ENCODE measurements around the gene AOAH. TPM values are rescaled to one million over a fixed set of nuclear protein-coding genes. Genes with fewer than 3 reads are reported as not detected.

AOAH gene
- total and polyA plus RNA-seq, 2 experiments from 2014 or later, result not detected

- Histone ChIP-seq H3K27ac (no peak overlapping the region), H3K9me3 (ENCODE audit: low read depth) (no peaks in the 10 kb centered on the region), H3K4me3 (no peak overlapping the region), H3K27me3 (no peaks in the 10 kb centered on the region), H3K36me3 (no peaks in the 10 kb centered on the region), H3K4me1 (ENCODE audit: low read depth) (no peaks in the 10 kb centered on the region)
- no peak for DNase-seq (ENCODE audit: low read depth in 1 of 2, low spot score in 1 of 2)
- TF ChIP-seq CTCF (IDR thresholded peaks at IDR 0.05; ENCODE audit: low read depth, low read length), result no peak
Observed at GRCh38 chr7:36591636-36592035, 132.7 kb downstream of the AOAH start.

GRCh38 chr7:36589391-36589790 lies 134.9 kb downstream of the AOAH start:
- DNase-seq (ENCODE audit: low read depth in 1 of 2, low spot score in 1 of 2), result no peak
- Histone ChIP-seq H3K27ac (no peak overlapping the region), H3K36me3 (no peaks in the 10 kb centered on the region), H3K27me3 (no peaks in the 10 kb centered on the region), H3K4me1 (ENCODE audit: low read depth) (no peaks in the 10 kb centered on the region), H3K9me3 (ENCODE audit: low read depth) (no peaks in the 10 kb centered on the region), H3K4me3 (no peak overlapping the region)
- no peak for TF ChIP-seq CTCF (IDR thresholded peaks at IDR 0.05; ENCODE audit: low read depth, low read length)

- H3K36me3 ChIP-seq, result no peaks in the 10 kb centered on the region
- no peak for DNase-seq (ENCODE audit: low read depth in 1 of 2, low spot score in 1 of 2)
- TF ChIP-seq CTCF (IDR thresholded peaks at IDR 0.05; ENCODE audit: low read depth, low read length), result no peak
- no peaks in the 10 kb centered on the region for H3K9me3 ChIP-seq (ENCODE audit: low read depth)
- no peak overlapping the region for H3K27ac ChIP-seq
- no peak overlapping the region for H3K4me3 ChIP-seq
- no peaks in the 10 kb centered on the region for H3K4me1 ChIP-seq (ENCODE audit: low read depth)
- no peaks in the 10 kb centered on the region for H3K27me3 ChIP-seq
Observed at GRCh38 chr7:36583318-36583717, 141.0 kb downstream of the AOAH start.

- Histone ChIP-seq H3K4me3 (no peak overlapping the region), H3K27me3 (no peaks in the 10 kb centered on the region), H3K27ac (no peak overlapping the region), H3K36me3 (no peaks in the 10 kb centered on the region), H3K4me1 (ENCODE audit: low read depth) (no peaks in the 10 kb centered on the region), H3K9me3 (ENCODE audit: low read depth) (no peaks in the 10 kb centered on the region)
- TF ChIP-seq CTCF (IDR thresholded peaks at IDR 0.05; ENCODE audit: low read depth, low read length), result no peak
- no peak for DNase-seq (ENCODE audit: low read depth in 1 of 2, low spot score in 1 of 2)
Observed at GRCh38 chr7:36575832-36576231, 148.5 kb downstream of the AOAH start.

GRCh38 chr7:36573066-36573465 lies 151.2 kb downstream of the AOAH start:
- TF ChIP-seq CTCF (IDR thresholded peaks at IDR 0.05; ENCODE audit: low read depth, low read length), result no peak
- Histone ChIP-seq H3K4me1 (ENCODE audit: low read depth) (no peaks in the 10 kb centered on the region), H3K27me3 (no peaks in the 10 kb centered on the region), H3K36me3 (no peaks in the 10 kb centered on the region), H3K27ac (no peak overlapping the region), H3K9me3 (ENCODE audit: low read depth) (no peaks in the 10 kb centered on the region), H3K4me3 (no peak overlapping the region)
- no peak for DNase-seq (ENCODE audit: low read depth in 1 of 2, low spot score in 1 of 2)

GRCh38 chr7:36571190-36571560 lies 153.1 kb downstream of the AOAH start:
- H3K9me3 ChIP-seq (ENCODE audit: low read depth), result no peaks in the 10 kb centered on the region
- no peak for TF ChIP-seq CTCF (IDR thresholded peaks at IDR 0.05; ENCODE audit: low read depth, low read length)
- no peak for DNase-seq (ENCODE audit: low read depth in 1 of 2, low spot score in 1 of 2)
- no peaks in the 10 kb centered on the region for H3K27me3 ChIP-seq
- no peaks in the 10 kb centered on the region for H3K36me3 ChIP-seq
- H3K27ac ChIP-seq, result no peak overlapping the region
- no peaks in the 10 kb centered on the region for H3K4me1 ChIP-seq (ENCODE audit: low read depth)
- H3K4me3 ChIP-seq, result no peak overlapping the region

Data from cardiac muscle cell (in vitro differentiated cells and primary cell).